Neural progenitor cell (in vitro differentiated cells): ENCODE measurements around the gene SNAPC2.

Experiments used
- CTCF ChIP-seq: fragments of 200-600 bp; sonication (generic); IDR thresholded peaks from 2 replicates; pipeline ENCODE4 v1.5.1; 2017; ENCODE audit warnings: antibody characterized with exemption, mild to moderate bottlenecking
- EZH2 ChIP-seq: fragments of 200-600 bp; sonication (generic); IDR thresholded peaks from 2 replicates; pipeline ENCODE4 v1.6.1; 2017; ENCODE audit warnings: antibody characterized with exemption, mild to moderate bottlenecking, moderate library complexity

GRCh38 chr19:7941895-7942596, 21.9 kb downstream of the SNAPC2 start:
- TF ChIP-seq EZH2 (no peak), CTCF (no peak)
